HG03097 (cell line): ENCODE results near the gene ERC2.

Source experiments
- ATAC-seq: cut with Tn5 transposase; IDR thresholded peaks from one replicate; pipeline ENCODE4 v1.9.1; 2021; ENCODE audit not compliant: unreplicated experiment, low FRiP score

Gene ERC2

GRCh38 chr3:55903680-55904079, 564.6 kb downstream of the ERC2 start:
- ATAC-seq: no peak

- no peak for ATAC-seq
Measured at GRCh38 chr3:55902221-55902900, 565.9 kb downstream of the ERC2 start.

- ATAC-seq: no peak
Measured at GRCh38 chr3:55899887-55900286, 568.4 kb downstream of the ERC2 start.

GRCh38 chr3:55897573-55898224, 570.6 kb downstream of the ERC2 start:
- no peak for ATAC-seq

GRCh38 chr3:55895897-55896566, 572.2 kb downstream of the ERC2 start:
- no peak for ATAC-seq

GRCh38 chr3:55894605-55895004, 573.7 kb downstream of the ERC2 start:
- ATAC-seq: no peak

- no peak for ATAC-seq
Measured at GRCh38 chr3:55893045-55893664, 575.1 kb downstream of the ERC2 start.

GRCh38 chr3:55891106-55891505, 577.2 kb downstream of the ERC2 start:
- no peak for ATAC-seq

GRCh38 chr3:55888282-55888885, 579.9 kb downstream of the ERC2 start:
- no peak for ATAC-seq

GRCh38 chr3:55885721-55886120, 582.5 kb downstream of the ERC2 start:
- no peak for ATAC-seq

- no peak for ATAC-seq
Measured at GRCh38 chr3:55884491-55885285, 583.6 kb downstream of the ERC2 start.

- no peak for ATAC-seq
Measured at GRCh38 chr3:55884066-55884465, 584.2 kb downstream of the ERC2 start.

GRCh38 chr3:55882006-55882405, 586.3 kb downstream of the ERC2 start:
- ATAC-seq: no peak

GRCh38 chr3:55880357-55880756, 587.9 kb downstream of the ERC2 start:
- ATAC-seq: no peak

GRCh38 chr3:55879901-55880331, 588.4 kb downstream of the ERC2 start:
- ATAC-seq: no peak

GRCh38 chr3:55877703-55878102, 590.6 kb downstream of the ERC2 start:
- no peak for ATAC-seq

- no peak for ATAC-seq
Measured at GRCh38 chr3:55876560-55876959, 591.7 kb downstream of the ERC2 start.

GRCh38 chr3:55875113-55875512, 593.2 kb downstream of the ERC2 start:
- no peak for ATAC-seq

- ATAC-seq: no peak
Measured at GRCh38 chr3:55873523-55874254, 594.6 kb downstream of the ERC2 start.

- no peak for ATAC-seq
Measured at GRCh38 chr3:55870594-55870993, 597.7 kb downstream of the ERC2 start.
